Panc1 (cell line): ENCODE measurements around the gene TM9SF4. TPM values are rescaled to one million over a fixed set of nuclear protein-coding genes. Genes with fewer than 3 reads are reported as not detected.

Source experiments
- ATAC-seq: fragments of 200-7000 bp; cut with Tn5 transposase; 2 replicates; pipeline ENCODE4 v1.9.1; 2020; ENCODE audit warnings: mild to moderate bottlenecking, moderate library complexity
- BruUV-seq: library from RNA; stranded (reverse); fragments of 400-500 nt; replicated peaks from 2 replicates; lab custom pipeline; 2021; lab: Mats Ljungman, UMichigan
- CTCF ChIA-PET: fragments of 300-600 bp; sonication (Branson Sonifier 250); formaldehyde crosslinking; loops from one replicate; lab custom pipeline; 2022; ENCODE audit warnings: antibody characterized with exemption; lab: Charles Lee
- POLR2A ChIA-PET: fragments of 300-600 bp; sonication (Branson Sonifier 250); formaldehyde crosslinking; loops from one replicate; lab custom pipeline; 2022; ENCODE audit warnings: antibody characterized with exemption; lab: Charles Lee
- DNase-seq: peaks from one replicate; pipeline ENCODE4 v3.0.0-alpha.2; 2010; ENCODE audit warnings: low read depth, low spot score
- H3K27ac ChIP-seq: 2 replicates; pipeline ENCODE4 v1.5.1; 2011; ENCODE audit warnings: mild to moderate bottlenecking, low read length, inconsistent platforms
- H3K27me3 ChIP-seq: fragments of 200-500 bp; sonication (Bioruptor generic); 2 replicates; pipeline ENCODE4 v1.6.0; 2014; ENCODE audit warnings: low read length, inconsistent platforms; ENCODE audit not compliant: control insufficient read depth, insufficient read depth
- H3K36me3 ChIP-seq: fragments of 200-500 bp; sonication (Bioruptor generic); 2 replicates; pipeline ENCODE4 v1.5.1; 2014; ENCODE audit warnings: inconsistent platforms, mild to moderate bottlenecking, low read length, moderate library complexity; ENCODE audit not compliant: control insufficient read depth, insufficient read depth
- H3K4me1 ChIP-seq: 2 replicates; pipeline ENCODE4 v1.5.1; 2011; ENCODE audit warnings: inconsistent platforms, mild to moderate bottlenecking, low read length, moderate library complexity; ENCODE audit not compliant: control insufficient read depth, insufficient read depth
- H3K4me3 ChIP-seq, 2 experiments: 2 replicates each; pipeline ENCODE4 v1.5.1; 2011 to 2012; ENCODE audit warnings: low read depth in 2 of 2, low read length in 2 of 2, mild to moderate bottlenecking in 2 of 2, inconsistent platforms in 1 of 2, moderate library complexity in 1 of 2
- H3K9me3 ChIP-seq: fragments of 200-500 bp; sonication (Bioruptor generic); 2 replicates; pipeline ENCODE4 v1.5.1; 2014; ENCODE audit warnings: low read depth, mild to moderate bottlenecking, inconsistent platforms, low read length, moderate library complexity; ENCODE audit not compliant: control insufficient read depth, insufficient read depth
- POLR2AphosphoS5 ChIP-seq: IDR thresholded peaks from 2 replicates; pipeline ENCODE4 v1.6.1; 2012; ENCODE audit warnings: mild to moderate bottlenecking, low read depth, low read length, moderate library complexity
- SIN3A ChIP-seq: IDR thresholded peaks from 2 replicates; pipeline ENCODE4 v1.6.1; 2012; ENCODE audit warnings: low read depth, mild to moderate bottlenecking, low read length, moderate library complexity, borderline replicate concordance; ENCODE audit not compliant: insufficient read depth
- TCF7L2 ChIP-seq: IDR thresholded peaks from 2 replicates; pipeline ENCODE4 v1.6.1; 2011; ENCODE audit warnings: mild to moderate bottlenecking, low read depth, low read length, inconsistent platforms
- in situ Hi-C: cut with HindIII; loops from 2 replicates; pipeline ENCODE4 v1.10.0; 2016; ENCODE audit warnings: low sequenced_read_pairs, low pct_unique_long_range_greater_than_20kb
- intact Hi-C: fragments of 100-400 bp; cut with micrococcal nuclease; formaldehyde crosslinking; loops from one replicate; pipeline ENCODE4 v1.10.0; 2022; ENCODE audit not compliant: unreplicated experiment
- total RNA-seq: library from RNA; stranded (reverse); gene quantifications from one replicate; pipeline ENCODE4 v1.2.1, GENCODE V29; 2021; ENCODE audit not compliant: unreplicated experiment
- TF ChIP-seq, protein P1 (sequence below), 2 experiments: IDR thresholded peaks; 2 replicates each; pipeline ENCODE4 v1.6.1; 2011 to 2012; ENCODE audit warnings: low read depth in 2 of 2, control low read depth in 1 of 2, low read length in 1 of 2, mild to moderate bottlenecking in 1 of 2, moderate library complexity in 1 of 2; ENCODE audit not compliant: insufficient read depth in 1 of 2
- TF ChIP-seq, protein P2 (sequence below): fragments of 450-650 bp; IDR thresholded peaks from 2 replicates; pipeline ENCODE4 v1.5.1; 2017; ENCODE audit warnings: mild to moderate bottlenecking

Gene TM9SF4
- total RNA-seq, 1 experiment from 2014 or later = 180 TPM

DNA sequence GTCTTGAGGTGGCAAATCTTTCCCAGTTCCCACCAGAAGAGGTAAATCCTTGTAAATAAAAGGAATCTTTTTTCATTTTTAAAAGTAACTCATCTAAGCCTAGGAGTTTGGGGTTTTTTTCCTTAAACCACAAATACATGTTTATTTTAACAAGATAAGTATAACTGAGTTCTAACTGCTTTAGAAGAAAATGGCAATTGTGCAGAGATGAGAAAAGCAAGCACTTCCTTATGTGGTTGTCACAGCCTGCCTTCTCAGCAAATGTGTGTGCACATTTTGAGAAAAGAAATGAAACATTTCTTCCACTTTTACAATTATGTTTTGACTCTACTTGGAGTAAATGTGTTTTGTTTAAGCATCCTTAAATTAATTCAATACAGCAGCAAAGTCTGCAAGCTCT lies 39.8 kb upstream of the TM9SF4 start:
- H3K36me3 ChIP-seq = no peaks in the 10 kb centered on the region
- H3K27ac ChIP-seq = no peak overlapping the region
- peaks cover 5% of the 10 kb centered on the region; the same call in 1 of the 2 replicates for H3K27me3 ChIP-seq
- no TSS peak for BruUV-seq
- no peak overlapping the region for H3K4me3 ChIP-seq
- ChIA-PET POLR2A (no interaction called here), CTCF (no interaction called here)
- no peak for ATAC-seq
- no peaks in the 10 kb centered on the region for H3K9me3 ChIP-seq
- in situ Hi-C loops = no loop called here
- no peaks in the 10 kb centered on the region for H3K4me1 ChIP-seq
- intact Hi-C loops = loop anchor here (5.0 kb wide), 1 partner anchor 32 kb away; no protein-coding TSS in a partner anchor
- no peak for DNase-seq
- TF ChIP-seq, protein P1, sequence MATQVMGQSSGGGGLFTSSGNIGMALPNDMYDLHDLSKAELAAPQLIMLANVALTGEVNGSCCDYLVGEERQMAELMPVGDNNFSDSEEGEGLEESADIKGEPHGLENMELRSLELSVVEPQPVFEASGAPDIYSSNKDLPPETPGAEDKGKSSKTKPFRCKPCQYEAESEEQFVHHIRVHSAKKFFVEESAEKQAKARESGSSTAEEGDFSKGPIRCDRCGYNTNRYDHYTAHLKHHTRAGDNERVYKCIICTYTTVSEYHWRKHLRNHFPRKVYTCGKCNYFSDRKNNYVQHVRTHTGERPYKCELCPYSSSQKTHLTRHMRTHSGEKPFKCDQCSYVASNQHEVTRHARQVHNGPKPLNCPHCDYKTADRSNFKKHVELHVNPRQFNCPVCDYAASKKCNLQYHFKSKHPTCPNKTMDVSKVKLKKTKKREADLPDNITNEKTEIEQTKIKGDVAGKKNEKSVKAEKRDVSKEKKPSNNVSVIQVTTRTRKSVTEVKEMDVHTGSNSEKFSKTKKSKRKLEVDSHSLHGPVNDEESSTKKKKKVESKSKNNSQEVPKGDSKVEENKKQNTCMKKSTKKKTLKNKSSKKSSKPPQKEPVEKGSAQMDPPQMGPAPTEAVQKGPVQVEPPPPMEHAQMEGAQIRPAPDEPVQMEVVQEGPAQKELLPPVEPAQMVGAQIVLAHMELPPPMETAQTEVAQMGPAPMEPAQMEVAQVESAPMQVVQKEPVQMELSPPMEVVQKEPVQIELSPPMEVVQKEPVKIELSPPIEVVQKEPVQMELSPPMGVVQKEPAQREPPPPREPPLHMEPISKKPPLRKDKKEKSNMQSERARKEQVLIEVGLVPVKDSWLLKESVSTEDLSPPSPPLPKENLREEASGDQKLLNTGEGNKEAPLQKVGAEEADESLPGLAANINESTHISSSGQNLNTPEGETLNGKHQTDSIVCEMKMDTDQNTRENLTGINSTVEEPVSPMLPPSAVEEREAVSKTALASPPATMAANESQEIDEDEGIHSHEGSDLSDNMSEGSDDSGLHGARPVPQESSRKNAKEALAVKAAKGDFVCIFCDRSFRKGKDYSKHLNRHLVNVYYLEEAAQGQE (IDR thresholded peaks at IDR 0.05; ENCODE audit: insufficient read depth in 1 of 2, low read depth in 2 of 2, low read length in 1 of 2) = no peak
- TF ChIP-seq SIN3A (no peak), POLR2AphosphoS5 (no peak), TCF7L2 (no peak)
- TF ChIP-seq, protein P2, sequence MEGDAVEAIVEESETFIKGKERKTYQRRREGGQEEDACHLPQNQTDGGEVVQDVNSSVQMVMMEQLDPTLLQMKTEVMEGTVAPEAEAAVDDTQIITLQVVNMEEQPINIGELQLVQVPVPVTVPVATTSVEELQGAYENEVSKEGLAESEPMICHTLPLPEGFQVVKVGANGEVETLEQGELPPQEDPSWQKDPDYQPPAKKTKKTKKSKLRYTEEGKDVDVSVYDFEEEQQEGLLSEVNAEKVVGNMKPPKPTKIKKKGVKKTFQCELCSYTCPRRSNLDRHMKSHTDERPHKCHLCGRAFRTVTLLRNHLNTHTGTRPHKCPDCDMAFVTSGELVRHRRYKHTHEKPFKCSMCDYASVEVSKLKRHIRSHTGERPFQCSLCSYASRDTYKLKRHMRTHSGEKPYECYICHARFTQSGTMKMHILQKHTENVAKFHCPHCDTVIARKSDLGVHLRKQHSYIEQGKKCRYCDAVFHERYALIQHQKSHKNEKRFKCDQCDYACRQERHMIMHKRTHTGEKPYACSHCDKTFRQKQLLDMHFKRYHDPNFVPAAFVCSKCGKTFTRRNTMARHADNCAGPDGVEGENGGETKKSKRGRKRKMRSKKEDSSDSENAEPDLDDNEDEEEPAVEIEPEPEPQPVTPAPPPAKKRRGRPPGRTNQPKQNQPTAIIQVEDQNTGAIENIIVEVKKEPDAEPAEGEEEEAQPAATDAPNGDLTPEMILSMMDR = no peak

DNA sequence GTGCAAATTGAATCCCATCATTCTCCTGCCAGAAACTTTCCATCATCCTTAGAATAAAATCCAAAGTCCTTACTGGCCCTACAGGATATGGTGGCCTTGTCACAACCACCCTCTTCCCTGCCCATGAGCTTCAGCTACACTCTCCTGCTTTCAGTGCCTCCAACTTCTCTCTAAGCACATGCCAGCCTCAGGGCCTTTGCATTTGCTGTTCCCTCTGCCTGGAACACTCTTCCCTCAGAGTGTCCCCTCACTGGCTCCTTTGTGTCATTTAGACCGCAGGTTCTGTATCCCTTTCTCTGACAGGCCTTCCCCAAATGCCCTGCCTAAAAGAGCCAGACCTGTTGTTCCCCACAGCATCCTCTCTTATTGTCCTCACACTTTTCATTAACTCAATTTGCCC lies 39.2 kb upstream of the TM9SF4 start:
- in situ Hi-C loops = no loop called here

More for the DNA sequence above, 39.2 kb upstream of the TM9SF4 start:
- ChIA-PET POLR2A (no interaction called here), CTCF (no interaction called here)
- H3K4me3 ChIP-seq = no peak overlapping the region
- TF ChIP-seq, protein P2 = no peak
- TF ChIP-seq, protein P1 (IDR thresholded peaks at IDR 0.05; ENCODE audit: insufficient read depth in 1 of 2, low read depth in 2 of 2, low read length in 1 of 2) = no peak
- no peak for TF ChIP-seq POLR2AphosphoS5
- no peak for TF ChIP-seq TCF7L2
- no peak for TF ChIP-seq SIN3A
- no TSS peak for BruUV-seq
- no peak overlapping the region for H3K27ac ChIP-seq
- DNase-seq (no peak), ATAC-seq (no peak)
- intact Hi-C loops = loop anchor here (5.0 kb wide), 1 partner anchor 33 kb away; no protein-coding TSS in a partner anchor
- no peaks in the 10 kb centered on the region for H3K4me1 ChIP-seq
- H3K9me3 ChIP-seq = no peaks in the 10 kb centered on the region
- H3K27me3 ChIP-seq = peaks cover 5% of the 10 kb centered on the region; the same call in 1 of the 2 replicates
- no peaks in the 10 kb centered on the region for H3K36me3 ChIP-seq
